ENCODE results near the gene OR13A1. TPM values are rescaled to one million over a fixed set of nuclear protein-coding genes. Genes with fewer than 3 reads are reported as not detected.
"Not testable (repeated sequence)": the region's sequence is repeated elsewhere in the genome, so short reads cannot be mapped to it uniquely, and the experiment has no call there.

Gene OR13A1
- total RNA-seq: under 1 TPM; 0.15 to 0.31 TPM
- polyA plus RNA-seq: under 1 TPM in 1 of 2 donors, not detected in 1; 0.28 TPM
- long read RNA-seq, donor 1: 0 reads
- long read RNA-seq, donor 2: 0 reads
- long read RNA-seq, donor 3: 0 reads
- long read RNA-seq, donor 4: 0 reads
- long read RNA-seq, donor 5: 0 reads

GRCh38 chr10:45315508-45315907 is at the start of gene OR13A1:
Gene OR13A1 (minus strand): TSS chr10:45315608. CDS start chr10:45304422, 11,186 bp downstream.
- 89 to 95% methylated on average over 2 of the region's 2 CpGs for WGBS, 2 donors

GRCh38 chr10:45361983-45362799 is 46.8 kb upstream of the OR13A1 start:
- not testable (repeated sequence) for H3K27ac ChIP-seq (ENCODE audit: low read depth in 1 of 2, low read length in 1 of 2); H3K4me3 ChIP-seq; H3K36me3 ChIP-seq (ENCODE audit: control insufficient read depth in 4 of 4, insufficient read depth in 4 of 4, low read length in 4 of 4); DNase-seq; H3K9ac ChIP-seq (ENCODE audit: insufficient read depth in 1 of 2, low read length in 2 of 2); H3K4me1 ChIP-seq (ENCODE audit: control insufficient read depth in 5 of 5, insufficient read depth in 5 of 5, low read length in 5 of 5); H3K27me3 ChIP-seq (ENCODE audit: control insufficient read depth in 3 of 3, insufficient read depth in 3 of 3, low read length in 2 of 3); H3K9me3 ChIP-seq (ENCODE audit: control insufficient read depth in 4 of 4, insufficient read depth in 3 of 4, low read length in 3 of 4); ATAC-seq (ENCODE audit: insufficient read depth, low FRiP score)
- 67 to 68% methylated on average over 18 of the region's 18 CpGs for WGBS, 2 donors

More at GRCh38 chr10:45315508-45315907, at the start of gene OR13A1:
- Histone ChIP-seq H3K9me3 (ENCODE audit: control insufficient read depth in 4 of 4, insufficient read depth in 3 of 4, low read length in 3 of 4) (peaks cover 0 to 5% (median 2%) of the 10 kb centered on the region in 4 donors), H3K9ac (ENCODE audit: insufficient read depth in 1 of 2, low read length in 2 of 2) (no peak within 1 kb of the TSS), H3K36me3 (ENCODE audit: control insufficient read depth in 4 of 4, insufficient read depth in 4 of 4, low read length in 4 of 4) (no peaks in the 10 kb centered on the region), H3K27me3 (ENCODE audit: control insufficient read depth in 3 of 3, insufficient read depth in 3 of 3, low read length in 2 of 3) (no peaks in the 10 kb centered on the region), H3K4me1 (ENCODE audit: control insufficient read depth in 5 of 5, insufficient read depth in 5 of 5, low read length in 5 of 5) (no peaks in the 10 kb centered on the region), H3K4me3 (no peak within 1 kb of the TSS), H3K27ac (ENCODE audit: low read depth in 1 of 2, low read length in 1 of 2) (no peak within 1 kb of the TSS)
- ATAC-seq (ENCODE audit: insufficient read depth, low FRiP score): no peak
- no peak for TF ChIP-seq CTCF (IDR thresholded peaks at IDR 0.05; ENCODE audit: control extremely low read depth, extremely low read depth)
- DNase-seq: no peak

GRCh38 chr10:45358961-45359360 is 43.6 kb upstream of the OR13A1 start:
- not testable (repeated sequence) for DNase-seq

GRCh38 chr10:45355494-45355893 is 40.1 kb upstream of the OR13A1 start:
- Histone ChIP-seq H3K27me3 (ENCODE audit: control insufficient read depth in 3 of 3, insufficient read depth in 3 of 3, low read length in 2 of 3) (peaks cover 0 to 5% (median 0%) of the 10 kb centered on the region in 3 donors), H3K4me3 (no peak overlapping the region), H3K4me1 (ENCODE audit: control insufficient read depth in 5 of 5, insufficient read depth in 5 of 5, low read length in 5 of 5) (no peaks in the 10 kb centered on the region), H3K9me3 (ENCODE audit: control insufficient read depth in 4 of 4, insufficient read depth in 3 of 4, low read length in 3 of 4) (peaks cover 0 to 4% (median 0%) of the 10 kb centered on the region in 4 donors), H3K36me3 (ENCODE audit: control insufficient read depth in 4 of 4, insufficient read depth in 4 of 4, low read length in 4 of 4) (no peaks in the 10 kb centered on the region), H3K27ac (ENCODE audit: low read depth in 1 of 2, low read length in 1 of 2) (no peak overlapping the region), H3K9ac (ENCODE audit: insufficient read depth in 1 of 2, low read length in 2 of 2) (no peak overlapping the region)
- DNase-seq (no peak), ATAC-seq (ENCODE audit: insufficient read depth, low FRiP score) (no peak)
- no peak for TF ChIP-seq CTCF (IDR thresholded peaks at IDR 0.05; ENCODE audit: control extremely low read depth, extremely low read depth)
- WGBS, 2 donors: 84 to 96% methylated on average over 4 of the region's 4 CpGs

More at GRCh38 chr10:45358961-45359360, 43.6 kb upstream of the OR13A1 start:
- H3K27me3 ChIP-seq (ENCODE audit: control insufficient read depth in 3 of 3, insufficient read depth in 3 of 3, low read length in 2 of 3); H3K36me3 ChIP-seq (ENCODE audit: control insufficient read depth in 4 of 4, insufficient read depth in 4 of 4, low read length in 4 of 4); H3K27ac ChIP-seq (ENCODE audit: low read depth in 1 of 2, low read length in 1 of 2); H3K9me3 ChIP-seq (ENCODE audit: control insufficient read depth in 4 of 4, insufficient read depth in 3 of 4, low read length in 3 of 4); ATAC-seq (ENCODE audit: insufficient read depth, low FRiP score); H3K4me1 ChIP-seq (ENCODE audit: control insufficient read depth in 5 of 5, insufficient read depth in 5 of 5, low read length in 5 of 5); H3K4me3 ChIP-seq; H3K9ac ChIP-seq (ENCODE audit: insufficient read depth in 1 of 2, low read length in 2 of 2): not testable (repeated sequence)
- WGBS, 2 donors: 66 to 83% methylated on average over 7 of the region's 7 CpGs

Data from lung (tissue), 16 donors.